GOT3 (cell line): Measurements from ENCODE around the gene SPOCK1.

ENCODE experiments used
- DNase-seq: peaks from one replicate; lab custom pipeline; 2025; ENCODE audit warnings: mixed read lengths; lab: John Stamatoyannopoulos, UW

SPOCK1 gene

DNA sequence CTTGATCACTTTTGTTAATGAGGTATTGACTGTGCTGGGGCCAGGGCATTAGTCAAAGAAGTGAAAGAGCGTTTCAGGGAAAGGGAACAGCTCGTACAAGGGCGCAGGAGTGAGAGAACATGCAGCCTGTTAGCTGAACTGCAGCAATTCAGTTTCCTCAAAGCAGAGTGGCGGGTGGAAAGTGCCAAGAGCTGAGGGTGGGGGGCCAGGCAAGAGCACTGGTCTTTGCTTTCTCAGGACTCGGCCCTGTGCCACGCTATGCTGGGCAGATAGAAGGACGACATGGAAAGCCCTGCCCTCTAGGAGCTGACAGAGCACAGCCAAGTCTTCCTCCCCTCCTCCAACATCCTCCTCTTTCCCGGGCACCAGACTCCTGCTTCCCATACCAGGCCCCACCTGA, 304.8 kb downstream of the SPOCK1 start:
- DNase-seq = no peak

DNA sequence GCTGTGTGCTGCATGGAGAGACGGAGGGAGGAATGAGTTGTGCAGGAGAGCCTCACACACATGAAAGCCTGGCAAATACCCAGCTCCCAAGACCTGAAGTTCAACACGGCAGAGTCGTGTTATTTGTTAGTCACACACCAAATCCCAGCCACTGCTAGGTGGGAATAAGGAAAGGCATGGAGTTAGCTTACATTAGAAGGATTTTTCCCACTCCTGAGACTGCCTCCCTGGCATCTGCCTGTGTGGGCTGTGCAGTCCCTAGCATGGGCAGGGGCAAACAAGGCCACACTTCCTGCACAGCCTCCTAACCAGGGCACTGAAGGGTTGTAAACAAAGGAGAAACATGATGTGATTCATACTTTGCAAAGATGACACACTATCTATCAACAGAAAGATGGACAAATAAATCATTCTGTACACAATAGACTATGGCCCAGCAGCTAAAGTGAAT, 306.8 kb downstream of the SPOCK1 start:
- DNase-seq = no peak

DNA sequence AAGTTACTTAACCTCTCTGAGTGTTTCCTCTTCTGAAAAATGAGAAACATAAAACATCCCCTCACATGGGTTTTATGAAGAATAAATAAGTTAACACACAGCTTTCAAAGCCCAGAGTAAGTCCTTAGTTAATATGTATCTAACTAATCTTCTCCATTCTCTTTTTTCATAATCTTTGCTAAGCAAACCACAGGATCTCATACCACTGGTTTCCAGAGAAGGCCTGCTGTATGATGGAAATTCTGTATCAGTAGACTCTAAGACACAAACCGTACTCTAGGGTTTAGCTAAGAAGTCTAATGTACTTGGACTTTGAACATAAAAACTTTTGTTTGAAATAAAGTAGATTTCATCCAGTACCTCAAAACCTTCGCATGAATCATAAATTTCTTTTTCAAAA, 307.9 kb downstream of the SPOCK1 start:
- DNase-seq = no peak

DNA sequence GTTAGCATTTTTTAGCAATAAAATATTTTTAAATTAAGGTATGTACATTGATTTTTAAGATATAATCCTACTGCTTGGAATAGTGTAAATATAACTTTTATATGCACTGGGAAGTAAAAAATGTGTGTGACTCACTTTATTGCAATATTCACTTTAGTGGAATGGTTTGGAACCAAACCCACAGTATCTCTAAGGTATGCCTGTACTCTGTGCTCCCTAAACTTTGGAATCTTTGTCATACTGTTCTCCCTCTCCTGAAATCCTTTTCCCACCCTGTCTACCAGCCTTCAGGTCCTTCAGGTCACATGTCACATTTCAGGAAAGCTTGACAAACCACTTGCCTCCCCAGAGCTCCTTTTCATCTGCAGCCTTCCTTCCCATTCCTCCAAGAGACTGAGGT, 308.7 kb downstream of the SPOCK1 start:
- DNase-seq = no peak

DNA sequence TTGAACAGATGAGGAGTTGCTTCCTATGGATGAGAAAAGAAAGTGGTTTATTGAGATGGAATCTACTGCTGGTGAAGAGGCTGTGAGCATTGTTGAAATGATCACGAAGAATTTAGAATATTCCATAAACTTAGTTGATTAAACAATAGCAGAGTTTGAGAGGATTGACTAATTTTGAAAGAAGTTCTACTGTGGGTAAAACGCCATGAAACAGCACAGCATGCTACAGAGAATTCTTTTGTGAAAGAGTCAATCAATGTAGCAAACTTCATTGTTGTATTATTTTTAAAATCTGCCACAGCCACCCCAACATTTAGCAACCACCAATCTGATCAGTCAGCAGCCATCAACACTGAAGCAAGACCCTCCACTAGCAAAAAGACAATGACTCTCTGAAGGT, 309.1 kb downstream of the SPOCK1 start:
- no peak for DNase-seq

DNA sequence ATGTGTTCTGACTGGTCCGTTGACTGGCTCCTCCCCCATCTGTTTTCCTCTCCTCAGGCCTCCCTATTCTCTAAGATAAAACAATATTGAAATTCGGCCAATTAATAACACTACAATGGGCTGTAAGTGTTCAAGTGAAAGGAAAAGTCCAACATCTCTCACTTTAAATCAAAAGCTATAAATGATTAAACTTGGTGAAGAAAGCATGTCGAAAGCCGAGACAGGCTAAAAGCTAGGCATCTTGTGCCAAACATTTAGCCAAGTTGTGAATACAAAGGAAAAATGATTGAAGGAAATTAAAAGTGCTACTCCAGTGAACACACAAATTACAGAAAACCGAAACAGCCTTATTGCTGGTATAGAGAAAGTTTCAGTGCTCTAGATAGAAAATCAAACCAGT, 310.6 kb downstream of the SPOCK1 start:
- DNase-seq = no peak

DNA sequence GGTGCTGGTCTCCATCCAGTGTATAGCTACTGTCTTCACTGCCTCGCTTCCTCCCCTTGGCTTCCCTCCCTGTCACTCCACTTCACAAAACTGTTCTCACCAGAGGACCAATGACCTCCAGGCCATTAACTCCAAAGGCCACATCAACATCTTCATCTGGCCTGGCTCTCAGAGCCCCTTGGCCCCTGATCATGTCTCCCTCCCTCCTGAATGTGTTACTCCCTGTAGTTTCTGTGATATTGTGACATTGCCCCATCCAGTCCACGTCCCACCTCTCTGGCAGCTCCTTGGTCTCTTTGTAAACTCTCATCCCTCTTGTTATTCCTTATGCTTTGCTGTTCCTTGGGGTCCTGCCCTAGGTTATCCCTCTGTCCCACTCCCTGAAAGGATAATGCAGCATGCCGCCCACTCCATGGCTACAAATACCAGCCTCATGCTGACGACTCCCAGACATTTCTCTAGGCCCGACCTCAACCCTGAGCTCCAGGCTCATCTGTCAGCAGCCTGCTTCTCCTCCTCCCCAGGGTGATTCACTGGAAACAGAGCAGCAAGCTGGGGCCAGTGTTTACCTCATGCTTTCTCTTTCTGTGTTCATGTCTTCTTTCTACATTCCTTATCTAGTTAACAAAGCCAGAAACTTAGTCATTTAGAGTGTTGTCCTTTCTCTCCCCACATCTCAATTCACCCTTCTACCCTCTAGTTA, 312.2 kb downstream of the SPOCK1 start:
- no peak for DNase-seq

DNA sequence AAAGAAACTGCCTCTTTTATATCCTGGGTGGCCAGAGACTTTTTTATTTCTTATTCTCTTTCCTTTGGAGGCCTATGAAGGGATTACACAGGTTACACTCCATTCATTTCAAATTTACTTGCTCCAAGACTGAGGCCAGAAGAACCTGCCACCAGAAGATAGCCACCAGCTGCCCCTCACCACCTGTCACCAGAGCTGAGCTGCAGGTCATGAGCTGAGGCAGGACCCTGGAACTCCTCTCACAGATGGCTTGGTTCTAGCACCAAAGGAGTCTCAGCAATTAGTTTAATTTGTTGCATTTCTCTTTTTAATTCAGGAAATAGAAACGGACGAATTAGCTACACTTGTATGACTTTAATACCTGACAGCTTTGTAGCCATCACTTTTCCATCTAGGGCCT, 313.9 kb downstream of the SPOCK1 start:
- no peak for DNase-seq

DNA sequence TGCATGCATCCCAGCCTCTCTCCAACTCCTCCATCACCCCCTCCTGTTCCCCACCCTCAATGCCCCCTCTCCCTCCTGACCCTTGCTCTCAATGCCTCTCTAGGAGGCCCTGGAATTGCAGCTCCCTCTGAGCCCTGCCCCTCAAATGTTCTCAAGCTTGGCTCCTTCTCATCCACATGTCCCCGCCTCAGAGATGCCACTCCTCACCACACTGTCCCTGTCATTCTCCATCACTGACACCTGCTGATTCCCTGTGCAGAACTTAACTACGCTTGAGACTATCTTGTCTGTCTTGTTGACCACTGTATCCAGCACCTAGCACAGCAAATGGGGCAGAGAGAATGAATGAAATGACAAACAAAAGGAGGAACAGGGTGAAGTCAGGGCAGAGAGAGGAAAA, 314.4 kb downstream of the SPOCK1 start:
- DNase-seq = no peak

DNA sequence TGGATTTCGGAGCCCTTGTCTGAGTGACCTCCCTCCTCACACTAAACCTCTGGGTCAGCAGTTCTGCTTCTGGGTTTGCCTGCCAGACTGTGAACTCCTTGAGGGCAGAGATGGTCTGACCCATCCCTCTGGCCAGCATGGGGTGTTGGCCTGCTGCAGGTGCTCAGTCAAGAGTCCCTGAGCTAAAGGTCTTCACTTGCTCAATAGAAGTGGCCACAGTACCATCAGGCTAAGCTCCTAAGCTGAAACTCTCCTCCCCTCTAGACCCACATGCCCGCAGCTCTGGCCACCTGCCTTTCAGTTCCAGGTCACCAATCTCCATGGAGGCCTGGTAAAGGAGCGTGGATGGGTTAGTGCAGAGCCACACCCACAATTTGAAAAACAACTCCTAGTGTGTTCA, 316.6 kb downstream of the SPOCK1 start:
- no peak for DNase-seq

DNA sequence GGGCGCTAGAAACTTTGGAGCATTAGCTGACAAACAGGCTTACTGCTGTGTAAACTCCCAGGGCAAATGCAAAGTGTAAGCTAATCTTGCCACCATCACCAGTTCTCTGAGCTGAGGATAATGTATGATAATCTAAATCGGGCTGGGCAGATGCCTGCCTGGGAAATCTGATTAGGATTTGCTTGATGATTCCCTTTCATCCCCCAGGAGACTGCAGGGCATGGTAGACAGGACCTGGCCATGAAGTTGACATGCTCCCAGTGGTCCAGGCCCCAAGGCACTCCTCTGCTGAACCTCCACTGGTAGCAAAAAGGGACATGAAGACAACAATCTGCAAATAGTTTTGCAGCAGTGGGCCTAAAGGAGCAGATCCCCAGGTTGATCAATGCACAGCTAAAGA, 317.5 kb downstream of the SPOCK1 start:
- no peak for DNase-seq

DNA sequence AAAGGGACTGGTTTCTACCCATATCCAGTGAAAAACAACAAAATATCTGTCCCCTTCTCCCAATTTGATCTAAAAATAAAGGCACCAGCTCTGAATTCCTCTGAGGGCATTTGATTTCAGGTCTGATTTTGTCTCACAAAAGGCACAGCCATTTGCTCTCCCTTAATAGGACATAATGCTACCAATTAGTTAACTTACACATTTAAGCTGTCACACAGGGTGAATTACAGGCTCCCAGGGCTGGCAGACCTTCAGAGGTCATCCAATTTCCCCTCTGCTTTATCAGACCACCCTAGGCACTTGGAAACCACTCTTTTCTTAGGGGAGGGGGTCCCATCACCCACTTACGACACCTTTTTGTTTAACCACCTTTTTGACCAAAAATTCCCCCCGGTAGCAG, 319.9 kb downstream of the SPOCK1 start:
- no peak for DNase-seq

DNA sequence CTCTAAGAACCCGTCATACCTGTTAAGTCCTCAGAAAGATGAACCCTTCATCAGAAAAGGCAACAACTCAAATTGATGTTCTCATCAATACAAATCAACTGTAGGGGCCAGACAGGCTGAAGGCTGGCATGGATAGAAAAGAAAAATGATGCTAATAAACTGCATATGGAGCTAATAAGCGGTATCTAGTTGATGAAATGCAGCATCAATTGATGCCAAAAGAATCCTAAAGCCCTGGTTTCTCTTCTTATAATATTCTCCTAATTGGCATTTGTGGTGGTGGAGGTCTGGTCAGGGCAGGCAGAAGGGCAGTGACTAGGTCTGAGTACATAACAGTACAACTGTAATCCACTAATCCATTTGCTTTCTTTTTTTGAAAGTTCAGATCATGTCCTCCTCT, 322.5 kb downstream of the SPOCK1 start:
- no peak for DNase-seq

DNA sequence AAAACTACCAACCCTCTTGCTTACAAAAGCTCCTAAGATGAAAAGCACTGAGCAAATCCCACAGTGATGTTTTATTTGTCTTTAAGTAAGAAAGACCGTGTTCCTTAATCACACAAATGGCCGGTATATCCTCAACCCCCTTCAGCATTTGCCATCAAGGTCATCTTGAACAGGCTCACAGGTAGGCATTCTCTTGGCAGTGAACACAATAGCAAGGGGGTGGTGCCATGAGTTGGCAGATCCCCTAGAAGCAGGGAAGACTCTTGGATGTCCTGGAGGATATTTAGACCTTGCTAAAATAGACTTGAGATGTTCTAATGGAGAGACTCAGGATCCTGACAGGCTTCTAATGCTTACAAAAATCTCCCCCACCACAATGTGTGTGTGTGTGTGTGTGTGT, 323.0 kb downstream of the SPOCK1 start:
- DNase-seq = no peak

DNA sequence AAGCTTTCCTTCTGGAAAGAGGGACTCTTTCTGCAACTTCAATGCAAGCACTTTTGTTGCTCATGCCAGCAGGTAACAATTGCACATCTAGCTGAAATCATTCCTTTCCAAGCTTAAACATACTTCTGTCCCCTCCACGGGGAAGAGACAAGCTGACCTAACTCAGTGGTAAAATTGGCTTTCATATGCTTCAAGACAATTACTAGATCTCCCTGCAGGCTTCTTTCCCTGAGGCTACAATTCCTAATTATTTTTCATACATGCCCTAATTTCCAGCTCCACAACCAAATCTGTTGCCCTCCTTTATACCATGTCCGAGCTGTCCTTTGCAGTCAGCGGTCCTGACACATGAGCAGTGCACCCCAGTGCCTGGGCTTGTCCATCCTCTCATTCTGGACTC, 324.9 kb downstream of the SPOCK1 start:
- no peak for DNase-seq

DNA sequence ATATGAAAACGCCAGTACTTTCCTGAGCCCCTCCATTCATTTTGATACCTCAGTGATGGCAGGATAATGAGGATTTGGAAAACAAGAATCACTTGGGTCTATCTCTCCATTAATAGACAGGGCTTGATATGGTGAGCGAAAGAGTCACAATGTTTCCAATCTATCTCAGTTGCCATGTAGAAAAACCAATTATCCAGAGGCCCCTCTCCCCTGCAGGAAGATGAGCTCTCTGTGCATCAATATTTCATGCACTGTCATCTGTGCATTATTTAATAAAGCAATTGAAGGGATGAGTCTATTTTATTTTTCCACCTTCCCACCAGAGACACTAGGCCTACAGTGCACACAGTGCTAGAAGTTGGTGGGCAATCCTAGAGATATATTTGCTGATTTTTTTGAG, 326.9 kb downstream of the SPOCK1 start:
- DNase-seq = no peak

DNA sequence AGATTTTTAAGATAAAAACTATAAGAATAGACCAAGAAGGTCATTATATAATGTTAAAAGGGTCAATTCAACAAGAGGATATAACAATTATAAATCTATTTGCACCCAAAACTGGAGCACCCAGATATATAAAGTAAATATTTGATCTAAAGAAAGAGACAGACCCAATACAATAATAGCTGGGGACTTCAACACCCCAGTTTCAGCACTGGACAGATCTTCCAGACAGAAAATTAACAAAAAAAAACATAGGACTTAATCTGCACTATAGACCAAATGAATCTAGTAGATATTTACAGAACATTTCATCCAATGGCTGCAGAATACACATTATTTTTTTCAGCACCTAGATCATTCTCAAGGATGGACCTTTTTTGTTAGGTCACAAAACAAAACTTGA, 331.9 kb downstream of the SPOCK1 start:
- no peak for DNase-seq

DNA sequence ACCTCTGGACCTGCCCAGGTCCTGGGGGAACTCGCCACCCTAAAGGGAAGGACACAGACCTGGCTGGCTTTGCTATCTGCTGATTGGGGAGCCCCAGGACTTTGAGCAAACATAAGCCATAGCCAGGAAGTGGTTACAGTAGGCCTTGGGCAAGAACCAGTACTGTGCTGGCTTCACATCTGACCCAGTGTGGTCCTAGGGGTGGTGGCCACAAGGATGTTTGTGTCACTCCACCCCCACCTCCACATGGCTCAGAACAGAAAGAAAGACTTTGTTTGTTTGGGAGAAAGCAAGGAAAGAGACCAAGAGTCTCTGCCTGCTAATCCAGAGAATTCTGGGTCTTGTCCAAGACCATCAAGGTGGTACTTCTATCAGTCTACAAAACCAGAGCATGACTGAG, 334.2 kb downstream of the SPOCK1 start:
- DNase-seq = no peak

DNA sequence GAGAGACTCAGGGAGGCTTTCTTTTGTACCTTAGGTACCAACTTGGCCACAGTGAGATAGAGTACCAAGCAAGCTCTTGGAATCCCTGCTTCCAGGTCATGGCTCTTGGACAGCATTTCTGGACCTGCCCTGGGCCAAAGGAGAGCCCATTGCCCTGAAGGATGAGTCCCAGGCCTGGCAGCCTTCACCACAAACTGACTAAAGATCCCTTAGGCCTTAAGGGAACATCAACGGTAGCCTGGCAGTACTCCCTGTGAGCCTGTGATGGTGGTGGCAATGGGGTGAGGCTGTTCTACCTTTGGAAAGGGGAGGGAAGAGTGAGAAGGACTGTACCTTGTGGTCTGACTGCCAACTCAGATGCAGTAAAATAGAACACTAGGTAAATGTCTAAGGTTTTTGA, 334.6 kb downstream of the SPOCK1 start:
- DNase-seq = no peak

DNA sequence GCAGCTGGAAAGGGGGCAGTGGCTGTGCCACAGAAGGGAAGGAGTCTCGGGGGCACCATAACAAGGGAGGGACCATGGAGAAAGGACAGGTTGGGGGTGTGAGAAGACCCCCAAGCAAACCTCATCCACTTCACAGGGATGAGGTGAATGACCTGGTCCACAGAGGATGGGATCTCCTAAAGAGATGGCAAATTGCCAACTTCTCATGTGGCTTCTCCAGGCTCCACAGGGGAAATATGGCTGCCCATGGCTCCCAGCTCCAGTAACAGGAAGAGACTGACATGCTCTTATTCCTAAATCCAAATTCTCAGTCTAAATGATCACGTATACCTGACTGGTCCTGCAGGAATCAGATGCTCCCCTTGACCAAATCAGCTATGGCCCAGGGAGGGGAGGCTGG, 340.4 kb downstream of the SPOCK1 start:
- DNase-seq = no peak

DNA sequence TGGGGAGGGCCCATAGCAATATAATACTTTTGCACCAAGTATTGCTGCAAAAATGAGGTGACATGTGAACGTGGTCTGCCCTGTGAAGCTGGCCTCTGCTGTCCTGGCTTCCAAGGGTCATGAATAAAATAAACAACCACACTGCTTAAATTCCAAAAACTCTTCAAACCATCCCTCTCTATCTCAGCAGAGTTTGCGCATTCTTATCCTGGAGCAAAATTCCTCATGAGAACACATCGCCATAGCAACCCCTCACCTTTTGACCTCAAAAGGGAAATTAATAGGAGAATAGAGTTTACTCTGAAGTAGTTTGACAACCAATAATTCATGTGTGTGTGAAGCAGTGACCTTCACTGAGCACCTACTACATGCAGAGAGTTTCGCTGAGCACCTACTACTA, 342.9 kb downstream of the SPOCK1 start:
- no peak for DNase-seq

DNA sequence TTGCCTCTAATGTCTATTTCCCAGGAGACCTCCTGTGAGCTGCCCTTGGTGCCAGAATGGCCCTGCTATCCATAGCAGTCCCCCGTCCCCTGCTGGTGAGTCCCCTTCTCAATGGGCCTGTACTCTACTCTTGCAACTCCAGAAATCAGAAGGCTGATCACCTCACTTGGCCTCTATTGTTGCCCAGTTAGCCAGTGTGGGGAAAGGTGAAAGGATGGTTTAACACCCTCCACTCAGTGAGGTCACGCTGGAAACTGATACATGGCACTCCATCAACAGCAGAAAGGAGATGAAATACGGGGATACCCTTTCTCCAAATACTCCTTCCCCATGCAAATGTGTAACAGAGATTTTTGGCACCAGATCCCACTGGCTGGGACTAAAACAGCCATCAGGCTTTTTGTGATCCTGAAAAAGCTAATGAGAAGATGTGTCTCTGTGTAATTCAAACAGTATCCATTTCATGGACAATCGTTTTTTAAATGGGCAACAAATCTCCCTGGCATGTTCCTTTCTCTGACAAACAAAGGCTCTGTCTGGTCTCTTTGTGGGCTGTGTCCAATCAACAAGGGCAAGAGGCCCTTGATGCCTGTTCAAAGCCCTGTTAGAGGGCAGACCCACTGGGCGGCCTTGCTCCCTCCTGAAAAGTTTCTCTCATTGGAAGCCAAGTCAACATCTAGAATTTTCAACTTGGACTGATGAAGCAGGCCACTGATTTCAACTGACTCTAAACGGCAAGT, 343.7 kb downstream of the SPOCK1 start:
- no peak for DNase-seq

DNA sequence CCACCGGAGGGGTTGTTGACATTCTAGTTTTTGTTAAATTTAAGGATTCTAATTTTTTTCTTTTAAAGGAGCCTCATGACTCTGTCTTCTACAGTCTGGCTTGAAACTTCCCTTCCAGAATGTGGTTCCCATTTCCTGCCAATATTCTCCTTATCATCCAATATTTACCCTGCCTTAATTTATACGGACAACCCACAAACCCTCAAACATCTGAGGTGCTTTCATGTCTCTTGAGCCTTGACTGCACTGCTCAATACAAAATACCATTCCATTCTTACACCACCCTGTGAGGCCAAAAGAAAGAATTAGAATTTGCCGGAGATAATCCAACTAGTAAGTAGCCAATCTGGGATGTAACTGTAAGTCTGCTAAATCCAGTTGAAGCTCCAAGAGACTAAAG, 346.5 kb downstream of the SPOCK1 start:
- no peak for DNase-seq

DNA sequence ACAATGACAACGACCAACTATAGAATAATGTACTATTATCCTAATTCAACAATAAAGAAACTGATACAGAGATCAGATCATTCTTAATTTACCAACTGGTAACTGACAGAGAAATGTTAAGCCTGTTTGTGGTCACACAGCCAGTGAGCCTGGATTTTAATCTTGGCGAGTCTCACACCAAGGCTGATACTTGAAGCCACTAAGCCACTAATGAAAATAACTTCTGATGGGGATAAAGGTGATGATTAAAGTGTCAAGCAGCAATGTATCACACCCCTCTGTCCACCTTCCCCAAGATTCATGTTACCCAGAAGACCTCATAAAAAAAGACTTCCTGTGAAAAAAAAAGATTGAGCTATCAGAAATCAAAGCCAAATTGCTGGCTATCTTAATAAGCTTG, 350.5 kb downstream of the SPOCK1 start:
- no peak for DNase-seq
